ENCODE measurements around the gene DPYSL4.

DPYSL4 gene

GRCh38 chr10:132197271-132198067, 10.7 kb downstream of the DPYSL4 start:
- no peak for DNase-seq

GRCh38 chr10:132198068-132198370, 11.3 kb downstream of the DPYSL4 start:
- DNase-seq: no peak

GRCh38 chr10:132198381-132199181, 11.8 kb downstream of the DPYSL4 start:
- no peak for DNase-seq

GRCh38 chr10:132199268-132199853, 12.6 kb downstream of the DPYSL4 start:
- no peak for DNase-seq

GRCh38 chr10:132199854-132200311, 13.1 kb downstream of the DPYSL4 start:
- no peak for DNase-seq

GRCh38 chr10:132200344-132201110, 13.8 kb downstream of the DPYSL4 start:
- no peak for DNase-seq

- DNase-seq: no peak
These were observed 14.6 kb downstream of the DPYSL4 start for GRCh38 chr10:132201111-132201969.

GRCh38 chr10:132202070-132202970, 15.6 kb downstream of the DPYSL4 start:
- DNase-seq: no peak

- no peak for DNase-seq
These were observed 16.7 kb downstream of the DPYSL4 start for GRCh38 chr10:132203256-132204077.

- no peak for DNase-seq
These were observed 17.5 kb downstream of the DPYSL4 start for GRCh38 chr10:132204078-132204780.

GRCh38 chr10:132204781-132205473, 18.2 kb downstream of the DPYSL4 start:
- no peak for DNase-seq

- no peak for DNase-seq
These were observed 19.1 kb downstream of the DPYSL4 start for GRCh38 chr10:132205650-132206376.

- no peak for DNase-seq
These were observed 19.6 kb downstream of the DPYSL4 start for GRCh38 chr10:132206377-132206745.

GRCh38 chr10:132206806-132207535, 20.2 kb downstream of the DPYSL4 start:
- DNase-seq: no peak

- DNase-seq: no peak
These were observed 21.1 kb downstream of the DPYSL4 start for GRCh38 chr10:132207536-132208461.

GRCh38 chr10:132208462-132209050, 21.8 kb downstream of the DPYSL4 start:
- DNase-seq: no peak
